OCI-LY7 (cell line): Measurements from ENCODE around the gene THUMPD1. TPM values are rescaled to one million over a fixed set of nuclear protein-coding genes. Genes with fewer than 3 reads are reported as not detected.

Experiments
- BruUV-seq: library from RNA; stranded (reverse); fragments of 400-500 nt; replicated peaks from 2 replicates; lab custom pipeline; 2021; lab: Mats Ljungman, UMichigan
- CTCF ChIA-PET: fragments of 300-600 bp; sonication (Branson Sonifier 250); formaldehyde crosslinking; loops from one replicate; lab custom pipeline; 2022; ENCODE audit warnings: antibody characterized with exemption; ENCODE audit not compliant: unreplicated experiment; lab: Charles Lee
- POLR2A ChIA-PET: fragments of 300-600 bp; sonication (Branson Sonifier 250); formaldehyde crosslinking; loops from one replicate; lab custom pipeline; 2022; ENCODE audit warnings: antibody characterized with exemption; lab: Charles Lee
- DNase-seq: peaks from one replicate; pipeline ENCODE4 v3.0.0-alpha.2; 2015; ENCODE audit warnings: low spot score
- H2AFZ ChIP-seq: fragments of 200-600 bp; sonication (generic), shearing (Covaris generic); 2 replicates; pipeline ENCODE4 v1.6.1; 2014; ENCODE audit warnings: mild to moderate bottlenecking, antibody characterized with exemption, low read length, moderate library complexity
- H3K27ac ChIP-seq: fragments of 200-600 bp; sonication (generic); 2 replicates; pipeline ENCODE4 v1.5.1; 2014; ENCODE audit warnings: mixed run types, low read depth, mild to moderate bottlenecking, moderate library complexity, low read length, inconsistent platforms; ENCODE audit not compliant: poor library complexity, severe bottlenecking
- H3K36me3 ChIP-seq: fragments of 200-600 bp; sonication (generic); 2 replicates; pipeline ENCODE4 v1.6.1; 2014; ENCODE audit warnings: mild to moderate bottlenecking, antibody characterized with exemption, low read length, moderate library complexity, mixed read lengths; ENCODE audit not compliant: insufficient read depth
- H3K4me1 ChIP-seq: fragments of 200-600 bp; sonication (generic); 2 replicates; pipeline ENCODE4 v1.5.1; 2014; ENCODE audit warnings: mild to moderate bottlenecking, low read length; ENCODE audit not compliant: insufficient read depth, poor library complexity, severe bottlenecking
- H3K4me2 ChIP-seq: fragments of 200-600 bp; sonication (generic); 2 replicates; pipeline ENCODE4 v1.6.1; 2014; ENCODE audit warnings: mild to moderate bottlenecking, low read length
- H3K4me3 ChIP-seq: fragments of 200-600 bp; sonication (generic); 2 replicates; pipeline ENCODE4 v1.5.1; 2014; ENCODE audit warnings: mild to moderate bottlenecking, low read depth, low read length; ENCODE audit not compliant: poor library complexity, severe bottlenecking
- H3K79me2 ChIP-seq: fragments of 200-600 bp; sonication (generic); 2 replicates; pipeline ENCODE4 v1.6.1; 2016; ENCODE audit warnings: low read depth, mild to moderate bottlenecking, low read length, moderate library complexity, mixed read lengths; ENCODE audit not compliant: insufficient read depth
- H3K9me2 ChIP-seq: fragments of 200-600 bp; sonication (generic); 2 replicates; pipeline ENCODE4 v1.6.1; 2016; ENCODE audit warnings: mild to moderate bottlenecking, low read length, mixed read lengths; ENCODE audit not compliant: insufficient read depth
- H3K9me3 ChIP-seq: fragments of 200-600 bp; sonication (generic); 2 replicates; pipeline ENCODE4 v1.6.1; 2014; ENCODE audit warnings: mild to moderate bottlenecking, mixed run types, low read length, mixed read lengths
- H4K20me1 ChIP-seq: fragments of 200-600 bp; sonication (generic); 2 replicates; pipeline ENCODE4 v1.6.1; 2014; ENCODE audit warnings: mild to moderate bottlenecking, antibody characterized with exemption, low read length, moderate library complexity, mixed read lengths; ENCODE audit not compliant: insufficient read depth
- CTCF ChIP-seq: fragments of 200-600 bp; sonication (generic); conservative IDR thresholded peaks from 2 replicates; pipeline ENCODE4 v1.5.1; 2014; ENCODE audit warnings: mild to moderate bottlenecking, antibody characterized with exemption, low read length, moderate library complexity, mixed read lengths
- EZH2phosphoT487 ChIP-seq: fragments of 200-600 bp; sonication (generic); IDR thresholded peaks from 2 replicates; pipeline ENCODE4 v1.6.1; 2018; ENCODE audit warnings: low read depth, borderline replicate concordance, mild to moderate bottlenecking, mixed run types, antibody characterized with exemption, low read length, moderate library complexity, mixed read lengths
- intact Hi-C: fragments of 100-400 bp; cut with micrococcal nuclease; formaldehyde crosslinking; loops from one replicate; pipeline ENCODE4 v1.10.0; 2022; ENCODE audit not compliant: unreplicated experiment
- small RNA-seq: library from RNA; depleted of rRNA; stranded (forward); fragments of <200 nt; gene quantifications from one replicate; pipeline ENCODE3, GENCODE V24; 2014
- total RNA-seq, 2 experiments: library from RNA; depleted of rRNA in 1 of 2; stranded (reverse); fragments of >200 nt in 1 of 2; shearing (Covaris generic) in 1 of 2; gene quantifications; 2 replicates each; pipeline ENCODE4 v1.2.3, GENCODE V29; 2014 to 2022

Gene THUMPD1
- total RNA-seq, 2 experiments from 2014 or later = 48.2 to 48.3 TPM

GRCh38 chr16:20683812-20684211 lies 57.8 kb downstream of the THUMPD1 start:
- Histone ChIP-seq H4K20me1 (no peaks in the 10 kb centered on the region), H3K79me2 (no peaks in the 10 kb centered on the region), H3K4me3 (no peak overlapping the region), H3K9me3 (no peaks in the 10 kb centered on the region), H2AFZ (no peak overlapping the region), H3K4me1 (no peaks in the 10 kb centered on the region), H3K9me2 (no peaks in the 10 kb centered on the region), H3K36me3 (no peaks in the 10 kb centered on the region), H3K27ac (no peak overlapping the region), H3K4me2 (no peak overlapping the region)
- intact Hi-C loops = no loop called here
- no peak for DNase-seq
- TF ChIP-seq EZH2phosphoT487 = no peak
- TF ChIP-seq CTCF = no peak
- POLR2A ChIA-PET = no interaction called here
- no TSS peak for BruUV-seq
- CTCF ChIA-PET = no interaction called here

Small RNAs within 50 kb of the gene (small RNA-seq; reads per million reads assigned to genes)
- gene RNU6-944P = 0.42 reads per million

Other genes starting within 250 kb of the THUMPD1 start
- not detected in 2 replicates for gene ACSM2B, start 165.5 kb downstream of the THUMPD1 start, total RNA-seq (2014; rRNA removed; shearing (Covaris generic))
- not detected in 2 replicates for gene ACSM2B, start 165.5 kb downstream of the THUMPD1 start, total RNA-seq (2022)
- not detected in 2 replicates for gene ACSM1, start 44.1 kb downstream of the THUMPD1 start, total RNA-seq (2014; rRNA removed; shearing (Covaris generic))
- gene ACSM1, start 44.1 kb downstream of the THUMPD1 start, total RNA-seq (2022) = not detected in 2 replicates
- 2.4 and 4.5 TPM in 2 replicates for gene ACSM3, start 22.2 kb upstream of the THUMPD1 start, total RNA-seq (2014; rRNA removed; shearing (Covaris generic))
- 2.8 and 4.0 TPM in 2 replicates for gene ACSM3, start 22.2 kb upstream of the THUMPD1 start, total RNA-seq (2022)
- gene ERI2, start 64.7 kb upstream of the THUMPD1 start, total RNA-seq (2014; rRNA removed; shearing (Covaris generic)) = 34.3 and 48.0 TPM in 2 replicates
- gene ERI2, start 64.7 kb upstream of the THUMPD1 start, total RNA-seq (2022) = 39.7 and 41.8 TPM in 2 replicates
- 26.5 and 29.7 TPM in 2 replicates for gene REXO5, start 64.7 kb upstream of the THUMPD1 start, total RNA-seq (2014; rRNA removed; shearing (Covaris generic))
- gene REXO5, start 64.7 kb upstream of the THUMPD1 start, total RNA-seq (2022) = 38.9 and 50.7 TPM in 2 replicates
- gene DCUN1D3, start 158.5 kb upstream of the THUMPD1 start, total RNA-seq (2014; rRNA removed; shearing (Covaris generic)) = 3.1 and 3.3 TPM in 2 replicates
- gene DCUN1D3, start 158.5 kb upstream of the THUMPD1 start, total RNA-seq (2022) = 4.5 and 5.1 TPM in 2 replicates
- gene LYRM1, start 159.0 kb upstream of the THUMPD1 start, total RNA-seq (2014; rRNA removed; shearing (Covaris generic)) = 24.0 and 24.3 TPM in 2 replicates
- 23.3 and 24.0 TPM in 2 replicates for gene LYRM1, start 159.0 kb upstream of the THUMPD1 start, total RNA-seq (2022)